SJCRH30 (cell line): Measurements from ENCODE around the gene ASB10. TPM values are rescaled to one million over a fixed set of nuclear protein-coding genes. Genes with fewer than 3 reads are reported as not detected.

Experiments
- DNase-seq, 2 experiments: peaks; one replicate each; pipeline ENCODE4 v3.0.0-alpha.2; 2015 to 2020
- H3K27ac ChIP-seq: fragments of 250-450 bp; sonication (Bioruptor Pico); 2 replicates; pipeline ENCODE4 v1.5.1; 2020; ENCODE audit warnings: mild to moderate bottlenecking, moderate library complexity
- H3K27me3 ChIP-seq: fragments of 250-450 bp; sonication (Bioruptor Pico); 2 replicates; pipeline ENCODE4 v1.5.1; 2020; ENCODE audit warnings: mild to moderate bottlenecking, moderate library complexity
- H3K36me3 ChIP-seq: fragments of 250-450 bp; sonication (Bioruptor Pico); 2 replicates; pipeline ENCODE4 v1.5.1; 2020; ENCODE audit warnings: mild to moderate bottlenecking, moderate library complexity
- H3K4me1 ChIP-seq: fragments of 250-450 bp; sonication (Bioruptor Pico); 2 replicates; pipeline ENCODE4 v1.5.1; 2020; ENCODE audit warnings: mild to moderate bottlenecking, moderate library complexity
- H3K4me3 ChIP-seq: fragments of 250-450 bp; sonication (Bioruptor Pico); 2 replicates; pipeline ENCODE4 v1.5.1; 2020; ENCODE audit warnings: mild to moderate bottlenecking, moderate library complexity
- H3K9me3 ChIP-seq: fragments of 250-450 bp; sonication (Bioruptor Pico); replicated peaks from 2 replicates; pipeline ENCODE4 v1.5.1; 2020; ENCODE audit warnings: mild to moderate bottlenecking, moderate library complexity
- total RNA-seq: library from RNA; depleted of rRNA; stranded (reverse); fragments of >200 nt; shearing (Covaris generic); gene quantifications from 2 replicates; pipeline ENCODE4 v1.2.3, GENCODE V29; 2014

Gene ASB10
- total RNA-seq, 1 experiment from 2014 or later, result not detected

DNA sequence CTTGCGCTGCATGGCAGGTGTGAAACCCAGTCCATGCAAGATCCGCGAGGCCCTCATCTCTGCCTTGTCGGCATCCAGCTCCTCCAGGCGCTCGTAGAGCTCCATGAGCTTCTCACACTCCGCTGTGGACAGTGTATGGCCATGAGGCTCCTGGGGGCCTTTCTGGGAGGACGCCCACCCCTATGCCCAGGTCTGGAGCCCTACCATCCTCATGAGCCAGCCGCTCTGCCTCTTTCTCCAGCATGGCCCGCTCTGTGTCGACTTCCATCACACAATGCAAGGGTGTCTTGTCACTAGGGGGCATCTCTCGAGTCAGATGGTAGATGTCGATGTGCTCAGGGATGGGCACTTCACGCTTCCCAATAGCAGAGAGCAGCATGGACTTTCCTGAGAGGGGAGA is 36.7 kb upstream of the ASB10 start:
- H3K36me3 ChIP-seq, result peaks cover 59% of the 10 kb centered on the region
- no peaks in the 10 kb centered on the region for H3K27me3 ChIP-seq
- no peak for DNase-seq
- H3K9me3 ChIP-seq, result no peaks in the 10 kb centered on the region
- no peak overlapping the region for H3K27ac ChIP-seq
- H3K4me1 ChIP-seq, result peaks cover 12% of the 10 kb centered on the region; the same call in 1 of the 2 replicates
- H3K4me3 ChIP-seq, result no peak overlapping the region

DNA sequence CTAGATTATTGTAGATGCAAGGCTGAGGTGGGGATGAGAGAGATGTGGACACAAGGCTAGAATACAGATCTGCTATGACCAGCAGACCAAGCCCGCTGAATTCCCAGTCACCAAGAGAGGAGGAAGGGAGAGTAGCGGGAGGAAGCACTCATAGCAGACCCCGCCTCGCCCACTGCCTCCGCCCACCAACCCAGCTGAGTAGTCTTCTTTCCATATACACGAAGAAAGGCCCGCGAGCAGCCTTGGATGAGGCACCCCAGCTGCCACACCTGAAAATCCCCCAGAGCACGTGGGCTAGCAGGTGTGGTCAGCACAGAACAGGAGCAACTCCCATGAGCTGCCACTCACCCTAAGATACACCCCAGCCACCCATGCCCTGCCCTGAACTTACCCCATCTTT is 31.1 kb upstream of the ASB10 start:
- DNase-seq, result no peak
- peaks cover 77% of the 10 kb centered on the region for H3K36me3 ChIP-seq
- no peak overlapping the region for H3K27ac ChIP-seq
- H3K4me3 ChIP-seq, result no peak overlapping the region
- no peaks in the 10 kb centered on the region for H3K27me3 ChIP-seq
- H3K9me3 ChIP-seq, result no peaks in the 10 kb centered on the region
- no peaks in the 10 kb centered on the region for H3K4me1 ChIP-seq

DNA sequence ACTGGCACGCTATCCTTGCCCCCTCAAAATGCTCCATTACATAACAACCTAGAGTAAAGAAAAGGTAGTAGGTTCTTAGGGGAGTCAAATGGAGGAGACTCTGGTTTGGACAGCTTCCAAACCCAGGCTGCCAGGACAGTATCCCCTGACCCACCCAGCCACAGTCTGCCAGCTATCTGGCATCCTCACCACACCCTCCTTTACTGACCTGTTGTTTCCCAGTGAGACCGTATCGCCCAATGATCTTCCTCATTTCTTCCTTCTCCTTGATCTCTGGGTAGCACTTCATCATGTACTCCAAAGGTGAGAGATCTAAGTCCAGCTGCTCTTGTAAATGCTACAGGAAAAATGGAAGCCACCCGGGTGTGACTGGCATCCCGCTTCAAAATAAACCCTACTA is 28.3 kb upstream of the ASB10 start:
- Histone ChIP-seq H3K9me3 (no peaks in the 10 kb centered on the region), H3K4me3 (no peak overlapping the region), H3K36me3 (peaks cover 59% of the 10 kb centered on the region)

DNA sequence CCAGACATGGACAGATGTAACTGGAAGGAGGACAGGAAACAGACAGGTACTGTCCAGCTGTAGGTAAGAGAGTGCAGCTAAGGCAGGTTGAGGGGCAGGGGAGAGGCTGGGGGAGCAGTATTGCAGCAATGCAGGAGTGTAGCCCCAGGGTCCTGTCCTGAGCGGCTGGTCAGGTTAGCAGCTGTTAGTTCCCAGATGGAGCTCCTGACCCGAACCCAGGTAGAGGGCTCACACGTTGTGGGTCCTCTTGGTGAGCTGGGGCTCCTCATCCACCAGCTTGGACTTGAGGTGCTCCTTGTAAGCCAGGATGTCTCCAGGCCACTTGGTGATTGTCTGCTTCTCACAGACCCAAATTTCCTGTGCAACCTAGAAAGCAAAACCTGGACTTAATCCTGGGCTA is 26.8 kb upstream of the ASB10 start:
- peaks cover 50% of the 10 kb centered on the region for H3K36me3 ChIP-seq

More for the DNA sequence above, 28.3 kb upstream of the ASB10 start:
- no peak for DNase-seq
- no peaks in the 10 kb centered on the region for H3K27me3 ChIP-seq
- no peaks in the 10 kb centered on the region for H3K4me1 ChIP-seq
- H3K27ac ChIP-seq, result no peak overlapping the region

DNA sequence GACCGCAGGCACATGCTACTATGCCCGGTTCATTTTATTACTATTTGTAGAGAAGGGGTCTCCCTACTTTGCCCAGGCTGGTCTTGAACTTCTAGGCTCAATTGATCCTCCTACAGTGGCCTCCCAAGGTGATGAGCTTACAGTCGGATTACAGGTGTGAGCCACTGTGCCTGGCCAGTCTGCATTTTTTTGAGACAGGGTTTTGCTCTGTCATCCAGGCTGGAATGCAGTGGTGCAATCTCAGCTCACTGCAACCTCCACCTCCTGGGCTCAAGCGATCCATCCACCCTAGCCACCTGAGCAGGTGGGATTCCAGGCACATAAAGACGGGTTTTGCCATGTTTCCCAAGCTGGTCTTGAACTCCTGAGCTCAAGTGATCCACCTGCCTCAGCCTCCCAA is 25.6 kb upstream of the ASB10 start:
- Histone ChIP-seq H3K4me3 (no peak overlapping the region), H3K4me1 (no peaks in the 10 kb centered on the region), H3K9me3 (no peaks in the 10 kb centered on the region), H3K27me3 (peaks cover 4% of the 10 kb centered on the region), H3K27ac (no peak overlapping the region), H3K36me3 (peaks cover 39% of the 10 kb centered on the region)
- DNase-seq, result no peak

More for the DNA sequence above, 26.8 kb upstream of the ASB10 start:
- H3K4me1 ChIP-seq, result no peaks in the 10 kb centered on the region
- no peaks in the 10 kb centered on the region for H3K27me3 ChIP-seq
- no peak overlapping the region for H3K4me3 ChIP-seq
- no peak overlapping the region for H3K27ac ChIP-seq
- no peaks in the 10 kb centered on the region for H3K9me3 ChIP-seq
- DNase-seq, result no peak

DNA sequence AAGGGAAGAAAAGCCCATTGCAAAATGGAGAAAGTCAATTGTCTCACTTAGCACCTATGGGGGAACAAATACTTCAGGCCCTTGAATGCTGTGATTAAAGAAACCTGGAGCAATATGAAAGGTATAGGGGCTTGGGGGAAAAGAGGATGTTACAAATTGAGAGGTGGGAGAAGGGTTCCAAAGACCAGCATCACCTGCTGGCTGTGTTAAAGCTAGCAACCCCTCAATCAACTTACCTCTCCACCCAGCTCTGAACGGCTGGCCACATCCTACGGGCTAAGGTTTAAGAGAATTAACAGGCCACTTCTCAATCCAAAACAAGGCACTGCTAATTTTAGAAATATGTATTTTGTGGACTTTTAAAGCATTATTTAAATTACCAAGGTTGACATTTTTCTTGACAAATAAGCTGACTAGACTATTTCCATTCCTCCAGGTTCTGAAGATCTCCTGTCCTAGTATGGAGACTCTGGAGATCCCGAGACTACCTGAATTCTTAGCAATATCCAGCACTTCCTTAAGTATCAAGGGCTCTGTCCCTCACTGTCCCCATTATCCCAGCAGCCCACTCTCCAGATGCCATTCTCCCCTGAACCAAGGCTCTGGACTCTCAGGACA is 24.2 kb upstream of the ASB10 start:
- H3K27ac ChIP-seq, result no peak overlapping the region
- no peaks in the 10 kb centered on the region for H3K4me1 ChIP-seq
- H3K9me3 ChIP-seq, result no peaks in the 10 kb centered on the region
- DNase-seq, result no peak
- H3K4me3 ChIP-seq, result no peak overlapping the region
- H3K27me3 ChIP-seq, result peaks cover 7% of the 10 kb centered on the region
- H3K36me3 ChIP-seq, result peaks cover 33% of the 10 kb centered on the region

DNA sequence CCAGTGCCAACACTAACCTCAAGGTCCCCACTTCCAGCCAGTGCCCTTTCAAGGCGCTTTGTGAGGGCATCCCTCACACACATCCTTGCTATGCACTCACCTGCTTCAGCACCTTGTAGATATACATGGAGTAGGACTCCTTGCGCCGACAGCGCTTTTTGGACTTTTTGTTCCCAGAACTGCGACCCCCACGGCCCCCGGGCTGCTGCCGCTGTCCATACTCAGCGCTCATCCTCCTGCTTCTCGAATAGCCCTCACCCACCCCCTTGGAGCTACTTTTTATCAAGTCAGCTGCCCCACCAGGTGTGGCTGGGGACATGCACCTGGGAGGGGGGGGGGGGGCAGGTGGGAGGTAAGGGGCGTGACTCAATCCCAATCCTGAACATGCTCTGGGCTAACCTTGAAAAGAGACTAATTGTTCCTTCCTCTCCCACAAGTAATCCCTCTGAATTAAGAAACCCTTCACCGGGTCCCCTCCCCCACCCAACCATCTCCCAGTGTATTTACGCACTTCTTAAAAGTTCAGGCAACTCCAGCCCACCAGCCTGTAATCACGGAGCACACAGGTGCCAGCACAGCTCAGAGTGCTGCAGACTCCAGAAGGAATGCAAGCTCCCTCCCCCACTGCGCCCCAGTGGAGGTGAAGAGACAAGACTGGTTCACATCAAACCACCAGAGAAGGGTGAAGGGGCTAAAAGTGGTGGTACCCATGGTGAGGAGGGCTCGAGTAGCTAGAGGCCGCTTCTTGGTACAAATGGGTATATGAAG is 23.2 kb upstream of the ASB10 start, which contains the start of gene H2BK1:
Gene H2BK1, minus strand, starts transcription at position 402 of the 768 bp plus-strand sequence. Its CDS starts 170 bp downstream, at position 232.
- H3K9me3 ChIP-seq, result no peaks in the 10 kb centered on the region
- no peak within 1 kb of the TSS for H3K27ac ChIP-seq
- H3K27me3 ChIP-seq, result peaks cover 9% of the 10 kb centered on the region
- DNase-seq, result no peak
- peaks cover 23% of the 10 kb centered on the region for H3K36me3 ChIP-seq
- H3K4me1 ChIP-seq, result no peaks in the 10 kb centered on the region
- H3K4me3 ChIP-seq, result no peak within 1 kb of the TSS

DNA sequence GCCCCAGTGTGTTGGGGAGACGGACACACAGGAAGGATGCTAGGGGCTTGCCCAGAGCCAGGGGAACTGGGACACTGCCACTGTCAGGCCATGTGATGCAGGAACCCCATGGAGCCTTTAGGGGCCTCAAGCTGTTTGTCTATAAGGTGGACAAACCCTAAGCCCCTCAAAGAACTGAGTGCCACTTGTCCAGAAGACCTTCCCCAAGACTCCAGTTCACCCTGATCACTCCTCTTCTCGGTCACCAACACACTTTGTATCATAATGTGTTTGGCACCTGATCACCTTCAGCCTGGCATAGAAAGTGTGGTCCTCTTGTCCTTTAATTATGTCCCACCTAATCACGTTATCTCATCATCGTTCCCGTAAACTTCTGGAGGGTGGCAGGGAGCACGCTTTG is 22.5 kb upstream of the ASB10 start:
- Histone ChIP-seq H3K36me3 (peaks cover 16% of the 10 kb centered on the region), H3K4me3 (no peak overlapping the region), H3K4me1 (no peaks in the 10 kb centered on the region), H3K9me3 (no peaks in the 10 kb centered on the region), H3K27ac (no peak overlapping the region), H3K27me3 (peaks cover 12% of the 10 kb centered on the region)
- no peak for DNase-seq

DNA sequence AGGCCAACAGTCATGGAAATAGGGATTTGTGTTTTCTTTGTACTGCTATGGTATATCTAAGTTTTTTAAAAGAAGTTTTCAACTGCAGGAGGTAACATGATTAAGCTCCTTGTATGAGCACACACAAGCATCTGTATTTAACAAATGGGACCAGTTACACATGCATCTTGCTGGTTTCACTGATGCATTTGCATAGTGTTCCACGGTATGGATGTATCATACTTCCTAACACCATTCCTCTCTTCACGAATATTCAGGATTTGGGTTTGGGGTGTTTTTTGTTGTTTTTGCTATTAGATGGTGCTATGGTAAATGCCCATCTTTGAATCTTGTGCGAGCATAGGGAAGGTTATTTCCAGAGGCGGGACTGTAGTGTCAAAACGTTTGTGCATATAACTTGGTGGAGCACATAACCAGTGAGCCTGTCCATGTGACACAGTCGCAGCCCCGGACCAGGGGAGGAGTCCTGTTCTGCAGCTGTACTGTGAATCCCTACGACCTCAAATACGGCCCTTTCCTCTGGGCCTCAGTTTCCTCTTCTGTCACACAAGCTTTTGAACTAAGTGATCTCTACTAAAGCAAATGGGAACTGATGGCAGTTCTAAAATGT is 21.3 kb upstream of the ASB10 start:
- no peaks in the 10 kb centered on the region for H3K9me3 ChIP-seq
- no peaks in the 10 kb centered on the region for H3K4me1 ChIP-seq
- peaks cover 12% of the 10 kb centered on the region for H3K27me3 ChIP-seq
- no peak overlapping the region for H3K4me3 ChIP-seq
- H3K36me3 ChIP-seq, result peaks cover 10% of the 10 kb centered on the region; the same call in 1 of the 2 replicates
- no peak overlapping the region for H3K27ac ChIP-seq
- DNase-seq, result no peak

DNA sequence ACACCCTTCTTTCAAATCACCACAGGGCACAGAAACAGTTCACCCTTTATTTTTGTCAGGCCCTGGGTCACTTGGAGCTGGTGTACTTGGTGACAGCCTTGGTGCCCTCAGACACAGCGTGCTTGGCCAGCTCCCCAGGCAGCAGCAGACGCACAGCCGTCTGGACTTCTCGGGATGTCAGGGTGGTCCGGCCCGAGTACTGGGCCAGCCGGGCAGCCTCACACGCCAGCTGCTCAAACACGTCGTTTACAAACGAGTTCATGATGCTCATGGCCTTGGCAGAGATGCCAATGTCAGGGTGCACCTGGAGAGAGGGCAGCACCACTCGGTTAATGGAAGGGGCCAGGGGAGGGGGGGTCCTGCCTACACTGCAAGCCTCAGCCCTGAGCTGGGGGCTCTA is 20.8 kb upstream of the ASB10 start:
- no peak overlapping the region for H3K27ac ChIP-seq
- H3K4me3 ChIP-seq, result no peak overlapping the region
- H3K27me3 ChIP-seq, result peaks cover 12% of the 10 kb centered on the region
- no peak for DNase-seq
- no peaks in the 10 kb centered on the region for H3K4me1 ChIP-seq
- H3K36me3 ChIP-seq, result peaks cover 4% of the 10 kb centered on the region; the same call in 1 of the 2 replicates
- no peaks in the 10 kb centered on the region for H3K9me3 ChIP-seq

DNA sequence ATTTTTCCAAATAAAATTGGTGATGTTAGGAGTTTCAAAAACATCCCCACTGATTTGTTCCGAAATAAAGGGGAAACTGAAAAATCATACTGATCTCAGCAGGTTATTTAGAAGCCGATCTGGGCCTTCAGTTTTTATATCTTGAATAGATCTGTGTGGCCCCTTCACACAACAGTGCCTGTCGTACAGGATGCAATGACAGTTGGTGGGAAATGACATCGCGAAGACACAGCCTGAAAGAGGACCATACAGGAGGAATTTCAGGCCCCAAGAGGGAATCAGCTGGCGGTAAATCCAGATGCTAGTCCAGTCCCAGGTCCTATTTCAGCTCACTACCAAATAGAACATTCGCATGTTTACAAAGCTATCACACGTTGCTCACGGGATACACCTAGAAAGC is 20.3 kb upstream of the ASB10 start:
- Histone ChIP-seq H3K4me3 (no peak overlapping the region), H3K4me1 (no peaks in the 10 kb centered on the region), H3K27ac (no peak overlapping the region), H3K27me3 (peaks cover 12% of the 10 kb centered on the region), H3K36me3 (peaks cover 4% of the 10 kb centered on the region; the same call in 1 of the 2 replicates), H3K9me3 (no peaks in the 10 kb centered on the region)
- DNase-seq, result no peak

DNA sequence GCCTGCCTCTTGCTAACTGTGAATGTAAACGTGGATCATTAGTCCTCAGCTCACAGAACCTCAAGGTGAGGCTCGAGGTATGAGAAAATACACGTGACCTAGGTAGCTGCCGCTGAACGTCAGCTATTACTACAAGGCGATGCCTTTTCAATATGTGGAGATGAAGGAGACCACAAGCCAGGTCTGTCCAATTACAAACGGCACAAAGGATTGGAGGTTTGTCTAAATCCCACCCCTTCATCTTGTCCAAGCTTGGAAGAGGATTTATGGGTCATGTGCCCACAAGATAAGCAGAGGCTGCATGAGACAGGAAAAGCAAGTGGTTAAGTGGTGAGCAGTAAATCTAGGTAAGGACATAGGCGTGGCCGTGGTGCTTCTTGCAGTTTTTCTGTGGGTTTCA is 19.9 kb upstream of the ASB10 start:
- H3K36me3 ChIP-seq, result no peaks in the 10 kb centered on the region
- peaks cover 15% of the 10 kb centered on the region for H3K27me3 ChIP-seq
- H3K4me3 ChIP-seq, result no peak overlapping the region
- H3K4me1 ChIP-seq, result no peaks in the 10 kb centered on the region
- no peaks in the 10 kb centered on the region for H3K9me3 ChIP-seq
- DNase-seq, result no peak
- H3K27ac ChIP-seq, result no peak overlapping the region

DNA sequence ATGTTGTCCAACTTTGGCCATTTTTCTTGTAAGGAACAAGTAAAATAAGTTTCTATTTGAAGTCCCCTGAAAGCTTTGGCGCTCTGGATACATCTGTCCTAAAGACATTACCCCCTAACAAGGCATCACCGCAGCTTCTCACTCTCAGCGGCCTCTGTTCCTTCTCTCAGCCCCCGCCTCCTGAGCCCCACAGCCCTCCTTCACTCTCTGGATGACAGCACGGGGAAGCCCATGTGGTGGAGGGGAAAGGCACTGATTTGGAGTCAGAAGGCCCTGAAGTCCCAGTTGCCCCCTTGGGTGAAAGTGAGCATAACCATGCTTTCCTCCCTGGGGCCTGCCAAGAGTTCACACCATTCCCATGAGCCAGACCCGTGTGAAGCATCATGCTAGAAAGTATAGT is 18.7 kb upstream of the ASB10 start:
- Histone ChIP-seq H3K4me1 (no peaks in the 10 kb centered on the region), H3K4me3 (no peak overlapping the region), H3K36me3 (no peaks in the 10 kb centered on the region), H3K9me3 (no peaks in the 10 kb centered on the region), H3K27me3 (peaks cover 22% of the 10 kb centered on the region), H3K27ac (no peak overlapping the region)
- no peak for DNase-seq

DNA sequence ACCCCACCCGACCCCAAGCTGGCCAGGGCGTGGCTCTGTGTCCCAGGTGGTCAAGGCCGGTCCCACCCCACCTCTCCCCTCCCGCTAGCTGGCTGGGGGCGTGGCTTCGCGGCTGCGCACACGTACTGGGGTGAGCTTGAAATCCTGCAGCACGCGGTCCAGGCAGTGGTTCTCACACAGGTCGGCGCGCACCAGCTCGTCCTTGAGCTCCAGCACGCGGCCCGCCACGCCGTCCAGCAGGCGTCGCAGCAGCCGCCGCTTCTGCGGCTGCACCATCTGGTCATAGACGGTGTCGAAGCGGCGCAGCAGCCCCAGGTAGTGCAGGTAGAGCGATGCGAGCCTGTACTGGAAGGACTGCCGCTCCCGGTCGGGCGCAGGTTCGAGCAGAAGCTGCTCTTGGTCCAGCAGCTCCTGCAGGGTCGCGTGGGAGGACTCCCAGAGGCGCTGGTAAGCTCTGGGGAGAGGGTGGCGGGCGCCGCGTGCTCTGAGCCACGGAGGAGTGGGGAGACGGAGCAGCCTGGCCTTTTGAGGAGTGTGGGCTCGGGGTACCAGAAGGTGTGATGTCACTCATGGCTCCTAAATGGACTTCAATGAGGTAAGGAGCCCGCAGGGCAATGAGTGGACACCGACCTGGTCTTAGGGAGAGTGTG is 17.5 kb upstream of the ASB10 start:
- Histone ChIP-seq H3K4me3 (no peak overlapping the region), H3K27ac (no peak overlapping the region), H3K9me3 (no peaks in the 10 kb centered on the region), H3K4me1 (no peaks in the 10 kb centered on the region), H3K27me3 (peaks cover 33% of the 10 kb centered on the region), H3K36me3 (no peaks in the 10 kb centered on the region)
- DNase-seq, result no peak

DNA sequence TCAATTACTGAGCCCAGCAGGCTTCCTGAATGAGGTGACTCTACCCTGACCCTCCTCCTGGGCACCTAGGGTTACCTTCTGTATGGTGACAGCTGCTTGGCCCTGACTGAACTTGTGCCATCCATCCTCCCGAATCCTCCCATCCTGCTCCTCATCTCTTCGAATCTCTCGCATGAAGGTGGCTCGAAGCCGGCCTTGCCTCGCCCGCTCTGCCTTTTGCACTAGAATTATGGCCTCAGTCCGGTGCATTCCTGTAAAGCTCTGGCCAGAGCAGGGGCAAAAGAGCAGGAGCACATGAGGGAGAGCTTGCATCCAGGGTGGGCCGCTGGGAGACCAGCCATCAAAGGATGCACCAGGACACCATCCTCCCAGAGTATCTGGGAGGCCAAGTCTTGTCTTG is 15.8 kb upstream of the ASB10 start:
- Histone ChIP-seq H3K4me1 (no peaks in the 10 kb centered on the region), H3K27ac (no peak overlapping the region), H3K36me3 (no peaks in the 10 kb centered on the region), H3K4me3 (no peak overlapping the region), H3K27me3 (peaks cover 44% of the 10 kb centered on the region), H3K9me3 (no peaks in the 10 kb centered on the region)
- DNase-seq, result no peak
